ENCODE results near the gene MAPK8.
A peak's percentile ranks its signal among the peaks of the same experiment; 100 is the strongest.

MAPK8 gene

DNA sequence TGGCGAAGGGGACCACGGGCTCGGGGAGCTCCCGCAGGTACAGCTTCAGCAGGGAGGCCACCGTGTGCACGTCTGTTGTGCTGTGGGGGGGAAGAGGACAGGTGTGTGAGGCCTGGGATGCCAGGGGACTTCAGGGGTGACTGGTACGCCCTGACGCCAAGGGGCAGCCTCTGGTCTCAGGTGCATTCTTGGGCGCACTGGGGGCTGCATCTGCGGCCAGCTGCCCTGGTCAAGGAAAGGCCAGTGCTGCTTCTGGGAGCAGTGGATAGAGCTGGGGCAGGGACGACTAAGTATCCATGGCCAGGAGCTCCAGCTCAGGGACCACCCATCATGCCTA is 148.5 kb downstream of the MAPK8 start:
- H3K9me3 ChIP-seq (ENCODE audit: control insufficient read depth, low read length): no peaks in the 10 kb centered on the region
- H3K27ac ChIP-seq: peak overlapping the region; percentile 96
- no peak overlapping the region for H3K4me2 ChIP-seq (ENCODE audit: low read length)
- H3K9ac ChIP-seq: no peak overlapping the region
- H3K4me3 ChIP-seq (ENCODE audit: low read depth, low read length): no peak overlapping the region
- peaks cover 59% of the 10 kb centered on the region for H3K4me1 ChIP-seq
- no peaks in the 10 kb centered on the region for H3K27me3 ChIP-seq (ENCODE audit: control insufficient read depth, insufficient read depth, low read length)
- no peaks in the 10 kb centered on the region for H3K79me2 ChIP-seq
- peak overlapping the region; percentile 66 for H2AFZ ChIP-seq
- TF ChIP-seq, protein P1, sequence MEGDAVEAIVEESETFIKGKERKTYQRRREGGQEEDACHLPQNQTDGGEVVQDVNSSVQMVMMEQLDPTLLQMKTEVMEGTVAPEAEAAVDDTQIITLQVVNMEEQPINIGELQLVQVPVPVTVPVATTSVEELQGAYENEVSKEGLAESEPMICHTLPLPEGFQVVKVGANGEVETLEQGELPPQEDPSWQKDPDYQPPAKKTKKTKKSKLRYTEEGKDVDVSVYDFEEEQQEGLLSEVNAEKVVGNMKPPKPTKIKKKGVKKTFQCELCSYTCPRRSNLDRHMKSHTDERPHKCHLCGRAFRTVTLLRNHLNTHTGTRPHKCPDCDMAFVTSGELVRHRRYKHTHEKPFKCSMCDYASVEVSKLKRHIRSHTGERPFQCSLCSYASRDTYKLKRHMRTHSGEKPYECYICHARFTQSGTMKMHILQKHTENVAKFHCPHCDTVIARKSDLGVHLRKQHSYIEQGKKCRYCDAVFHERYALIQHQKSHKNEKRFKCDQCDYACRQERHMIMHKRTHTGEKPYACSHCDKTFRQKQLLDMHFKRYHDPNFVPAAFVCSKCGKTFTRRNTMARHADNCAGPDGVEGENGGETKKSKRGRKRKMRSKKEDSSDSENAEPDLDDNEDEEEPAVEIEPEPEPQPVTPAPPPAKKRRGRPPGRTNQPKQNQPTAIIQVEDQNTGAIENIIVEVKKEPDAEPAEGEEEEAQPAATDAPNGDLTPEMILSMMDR (IDR thresholded peaks at IDR 0.05): no peak
- no peaks in the 10 kb centered on the region for H3K36me3 ChIP-seq (ENCODE audit: control insufficient read depth, insufficient read depth, low read length)

DNA sequence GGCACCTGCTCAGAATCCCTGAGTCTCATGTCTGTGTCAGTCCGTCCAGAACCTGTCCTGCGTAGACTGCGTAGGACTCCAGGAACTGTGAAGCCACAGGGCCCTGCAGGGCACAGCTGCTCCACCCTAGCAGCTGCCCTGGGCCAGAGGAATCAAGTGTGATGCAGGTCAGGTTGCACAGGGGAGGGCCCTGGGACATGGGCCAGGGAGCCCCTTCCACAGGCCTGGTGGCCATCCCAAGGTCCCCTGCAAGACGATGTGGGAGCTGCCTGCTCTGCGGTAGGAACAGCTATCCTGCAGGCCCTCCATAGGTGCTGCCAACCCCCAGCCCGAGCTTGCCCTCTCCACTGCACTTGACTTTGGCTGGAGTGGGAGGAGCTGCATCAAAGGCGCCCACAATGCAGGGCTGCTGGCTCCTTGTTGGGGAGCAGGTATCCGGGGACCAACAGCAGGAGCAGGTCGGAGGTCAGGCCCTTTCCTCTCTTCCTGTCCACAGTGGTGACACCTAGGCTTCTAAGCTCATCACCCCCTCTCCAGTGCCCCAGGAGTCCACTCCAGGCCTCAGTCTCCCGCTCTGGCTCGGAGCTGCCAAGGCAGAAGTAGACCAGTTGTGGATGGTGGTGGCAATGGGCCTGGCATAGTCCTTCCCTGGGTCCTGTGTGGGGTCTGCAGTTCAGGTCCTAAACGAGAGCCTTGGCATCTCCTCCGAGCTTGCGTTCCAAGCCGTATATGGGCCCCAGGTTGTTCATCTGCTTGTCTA is 149.1 kb downstream of the MAPK8 start:
- peak overlapping the region; percentile 66 for H2AFZ ChIP-seq

DNA sequence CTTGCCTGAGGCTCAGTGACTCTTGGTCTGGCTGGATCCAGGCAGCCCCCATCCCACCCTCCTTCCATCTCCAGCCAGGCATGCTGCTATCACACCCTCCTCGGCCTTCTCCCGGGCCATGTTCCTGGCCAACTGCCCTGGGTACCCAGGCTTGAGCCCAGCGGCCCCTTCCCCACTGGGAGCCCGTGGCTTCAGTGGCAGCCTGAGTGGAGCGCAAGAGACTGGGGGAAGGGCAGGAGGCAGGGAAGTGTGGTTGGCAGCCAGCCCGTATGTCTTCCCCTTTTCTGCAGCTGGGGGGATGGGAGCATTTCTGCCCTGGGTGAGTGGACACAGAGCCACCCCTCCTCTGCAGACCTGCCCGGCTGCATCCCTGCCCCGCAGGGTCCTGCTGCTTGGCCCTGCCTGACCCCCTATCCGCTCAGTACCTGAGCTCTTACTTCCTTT is 149.9 kb downstream of the MAPK8 start:
- Histone ChIP-seq H3K27ac (peak overlapping the region; percentile 96), H3K9me3 (ENCODE audit: control insufficient read depth, low read length) (no peaks in the 10 kb centered on the region), H2AFZ (peak overlapping the region; percentile 43), H3K36me3 (ENCODE audit: control insufficient read depth, insufficient read depth, low read length) (no peaks in the 10 kb centered on the region), H3K27me3 (ENCODE audit: control insufficient read depth, insufficient read depth, low read length) (no peaks in the 10 kb centered on the region), H3K4me2 (ENCODE audit: low read length) (no peak overlapping the region), H3K4me3 (ENCODE audit: low read depth, low read length) (no peak overlapping the region), H3K4me1 (peaks cover 59% of the 10 kb centered on the region), H3K9ac (no peak overlapping the region), H3K79me2 (no peaks in the 10 kb centered on the region)
- TF ChIP-seq, protein P1 (IDR thresholded peaks at IDR 0.05): no peak

More for the DNA sequence above, 149.1 kb downstream of the MAPK8 start:
- H3K79me2 ChIP-seq: no peaks in the 10 kb centered on the region
- no peaks in the 10 kb centered on the region for H3K27me3 ChIP-seq (ENCODE audit: control insufficient read depth, insufficient read depth, low read length)
- H3K9ac ChIP-seq: peak overlapping the region; percentile 25
- TF ChIP-seq, protein P1 (IDR thresholded peaks at IDR 0.05): no peak
- H3K27ac ChIP-seq: peak overlapping the region; percentile 96
- no peak overlapping the region for H3K4me2 ChIP-seq (ENCODE audit: low read length)
- H3K4me3 ChIP-seq (ENCODE audit: low read depth, low read length): no peak overlapping the region
- peaks cover 59% of the 10 kb centered on the region for H3K4me1 ChIP-seq
- H3K9me3 ChIP-seq (ENCODE audit: control insufficient read depth, low read length): no peaks in the 10 kb centered on the region
- no peaks in the 10 kb centered on the region for H3K36me3 ChIP-seq (ENCODE audit: control insufficient read depth, insufficient read depth, low read length)

DNA sequence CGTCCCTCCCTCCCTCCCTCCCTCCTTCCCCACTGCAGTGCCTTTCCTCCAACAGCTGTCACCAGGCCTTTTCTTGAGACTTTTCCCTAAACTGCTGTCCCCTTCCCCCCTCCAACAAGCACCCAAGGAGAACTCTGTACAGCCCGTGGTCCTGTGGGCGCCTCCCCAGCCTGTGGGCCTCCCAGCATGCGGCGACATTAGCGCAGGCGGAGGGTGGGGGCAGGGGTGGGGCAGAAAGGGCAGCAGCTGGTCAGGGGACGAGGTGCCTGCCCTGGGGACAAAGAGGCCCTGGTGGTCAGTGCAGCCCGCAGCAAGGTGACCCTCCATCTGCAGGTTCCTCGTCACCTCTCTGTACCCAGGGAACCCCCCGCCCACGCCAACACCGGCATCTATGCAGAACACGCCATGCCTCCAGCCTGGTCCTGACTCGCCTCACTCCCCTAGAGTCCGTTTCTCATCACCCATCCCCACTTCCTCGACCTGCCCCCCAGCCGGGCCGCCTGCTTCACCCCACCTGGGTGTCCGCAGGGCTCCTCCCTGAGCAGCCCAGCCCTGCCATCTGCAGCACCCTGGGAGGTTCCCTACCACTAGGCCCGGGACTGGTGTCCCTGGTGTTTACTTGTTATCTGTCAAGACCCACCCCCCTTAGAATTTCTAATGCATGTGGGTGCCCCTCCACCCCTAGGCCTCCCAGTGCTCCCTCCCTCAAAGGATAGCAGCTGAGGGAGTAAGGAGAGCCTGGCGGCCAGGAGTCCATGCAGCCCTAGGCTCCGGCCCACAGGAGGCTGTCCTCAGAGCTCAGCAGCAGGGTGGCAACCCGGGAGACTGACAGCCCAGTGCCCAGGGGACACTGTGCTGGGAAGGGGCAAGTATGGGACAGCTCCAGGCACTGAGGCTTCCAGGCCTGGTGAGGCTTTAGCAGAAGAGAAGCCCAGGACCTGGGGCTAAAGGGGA is 150.6 kb downstream of the MAPK8 start:
- no peak overlapping the region for H3K4me3 ChIP-seq (ENCODE audit: low read depth, low read length)
- H3K9ac ChIP-seq: no peak overlapping the region
- TF ChIP-seq, protein P1 (IDR thresholded peaks at IDR 0.05): no peak
- peak overlapping the region; percentile 96 for H3K27ac ChIP-seq
- H3K4me2 ChIP-seq (ENCODE audit: low read length): no peak overlapping the region
- H3K9me3 ChIP-seq (ENCODE audit: control insufficient read depth, low read length): no peaks in the 10 kb centered on the region
- no peaks in the 10 kb centered on the region for H3K27me3 ChIP-seq (ENCODE audit: control insufficient read depth, insufficient read depth, low read length)
- H3K4me1 ChIP-seq: peaks cover 60% of the 10 kb centered on the region
- no peaks in the 10 kb centered on the region for H3K79me2 ChIP-seq
- peak overlapping the region; percentile 68 for H2AFZ ChIP-seq
- no peaks in the 10 kb centered on the region for H3K36me3 ChIP-seq (ENCODE audit: control insufficient read depth, insufficient read depth, low read length)

Measured in parathyroid adenoma (tissue), 2 donors.